MV-4-11 (cell line): Measurements from ENCODE around the gene NCOA4.
"Not testable (repeated sequence)": the region's sequence is repeated elsewhere in the genome, so short reads cannot be mapped to it uniquely, and the experiment has no call there.

ENCODE experiments used
- DNase-seq: peaks from one replicate; lab custom pipeline; 2025; lab: John Stamatoyannopoulos, UW

Gene NCOA4

DNA sequence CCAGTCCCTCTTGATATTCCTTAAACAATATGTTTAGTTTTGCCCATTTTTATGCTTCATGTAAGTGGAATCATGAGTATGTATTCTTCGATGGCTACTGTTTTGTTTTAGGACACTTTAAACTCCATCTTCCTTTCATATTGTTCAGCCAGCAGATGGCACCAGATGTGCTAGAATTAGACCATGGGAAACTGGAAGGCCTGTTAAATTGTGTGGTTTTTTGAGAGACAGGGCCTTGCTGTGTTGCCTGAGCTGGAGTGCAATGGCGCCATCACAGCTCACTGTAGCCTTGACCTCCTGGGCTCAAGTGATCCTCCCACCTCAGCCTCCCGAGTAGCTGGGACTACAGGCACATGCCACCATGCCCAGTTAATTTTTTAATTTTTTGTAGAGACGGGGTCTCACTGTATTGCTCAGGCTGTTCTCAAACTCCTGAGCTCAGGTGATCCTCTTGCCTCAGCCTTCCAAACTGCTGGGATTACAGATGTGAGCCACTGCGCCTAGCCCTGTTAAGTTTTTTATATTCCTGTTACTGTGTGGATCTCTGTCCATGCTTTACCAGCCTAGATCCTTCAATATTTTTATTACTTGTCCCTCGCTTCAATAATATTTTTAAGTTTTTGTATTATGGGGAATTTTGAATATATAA lies 46.8 kb downstream of the NCOA4 start:
- peak; percentile 75 for DNase-seq

DNA sequence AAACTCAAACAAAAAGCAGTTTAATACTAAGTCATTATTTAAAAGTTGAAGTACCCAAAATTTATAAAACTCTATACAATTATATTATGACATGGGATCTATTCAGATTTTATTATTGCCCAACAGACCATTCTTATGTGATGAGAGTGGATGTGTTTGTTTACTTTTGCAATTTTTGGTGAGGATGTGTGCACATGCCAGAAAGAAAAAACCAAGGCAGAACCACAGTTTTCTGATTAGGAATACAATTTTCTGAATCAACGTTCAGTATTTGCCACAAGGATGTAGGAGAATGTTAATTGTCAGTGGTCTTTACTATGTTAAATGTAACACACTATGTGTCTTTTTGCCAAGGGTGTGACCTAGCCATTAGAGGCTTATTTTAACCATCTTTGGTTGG lies 49.1 kb downstream of the NCOA4 start:
- DNase-seq: not testable (repeated sequence)

DNA sequence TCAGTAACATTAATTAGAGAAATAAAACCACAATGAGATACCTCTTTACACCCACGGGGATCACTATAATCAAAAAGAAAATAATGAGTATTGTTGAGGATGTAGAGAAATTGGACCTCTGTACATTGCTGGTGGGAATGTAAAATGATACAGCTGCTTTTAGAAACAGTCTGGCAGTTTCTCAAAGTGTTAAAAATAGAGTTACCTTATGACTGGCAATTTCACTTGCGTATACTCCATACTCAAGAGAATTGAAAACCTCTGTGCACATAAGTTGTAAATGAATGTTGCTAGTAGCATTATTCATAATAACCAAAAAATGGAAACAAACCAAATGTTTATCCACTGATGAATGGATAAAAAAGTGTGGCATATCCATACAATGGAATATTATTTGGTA lies 51.9 kb downstream of the NCOA4 start:
- not testable (repeated sequence) for DNase-seq

DNA sequence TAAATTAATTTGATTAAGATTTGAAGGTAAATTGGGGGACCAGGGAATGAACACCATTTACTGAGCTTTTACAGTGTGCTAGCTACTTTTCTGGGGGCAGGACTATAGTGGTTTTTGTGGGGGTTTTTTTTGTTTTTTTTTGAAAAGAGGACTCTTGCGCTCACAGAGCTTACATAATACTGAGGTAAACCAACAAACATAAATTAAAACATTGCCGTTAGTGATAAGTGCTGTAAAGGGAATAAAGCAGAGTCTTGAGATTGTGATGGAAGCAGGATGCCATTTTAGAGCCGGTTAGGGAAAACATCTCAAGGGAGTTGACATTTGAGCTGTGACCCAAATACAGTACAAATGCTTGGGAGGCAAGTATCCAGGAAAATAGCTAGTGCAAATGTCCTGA lies 56.4 kb downstream of the NCOA4 start:
- DNase-seq: peak; percentile 51

DNA sequence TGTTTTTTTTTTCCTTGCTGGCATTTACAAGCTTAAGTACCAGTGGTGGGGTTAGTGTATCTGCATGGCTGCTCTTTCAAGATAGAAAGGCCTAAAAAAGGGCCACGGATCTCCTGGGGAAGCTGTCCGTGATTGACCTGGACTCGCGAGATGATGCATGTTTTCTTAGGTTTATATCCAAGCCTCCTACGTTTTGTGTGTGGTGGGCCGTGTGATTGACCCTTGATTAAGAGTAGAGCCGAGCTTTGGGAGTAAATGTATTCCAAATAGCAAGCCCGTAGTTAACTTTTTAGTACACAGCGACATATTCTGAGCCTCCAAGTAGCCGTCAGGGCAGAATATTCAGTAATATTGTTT lies 57.6 kb downstream of the NCOA4 start:
- DNase-seq: not testable (repeated sequence)

DNA sequence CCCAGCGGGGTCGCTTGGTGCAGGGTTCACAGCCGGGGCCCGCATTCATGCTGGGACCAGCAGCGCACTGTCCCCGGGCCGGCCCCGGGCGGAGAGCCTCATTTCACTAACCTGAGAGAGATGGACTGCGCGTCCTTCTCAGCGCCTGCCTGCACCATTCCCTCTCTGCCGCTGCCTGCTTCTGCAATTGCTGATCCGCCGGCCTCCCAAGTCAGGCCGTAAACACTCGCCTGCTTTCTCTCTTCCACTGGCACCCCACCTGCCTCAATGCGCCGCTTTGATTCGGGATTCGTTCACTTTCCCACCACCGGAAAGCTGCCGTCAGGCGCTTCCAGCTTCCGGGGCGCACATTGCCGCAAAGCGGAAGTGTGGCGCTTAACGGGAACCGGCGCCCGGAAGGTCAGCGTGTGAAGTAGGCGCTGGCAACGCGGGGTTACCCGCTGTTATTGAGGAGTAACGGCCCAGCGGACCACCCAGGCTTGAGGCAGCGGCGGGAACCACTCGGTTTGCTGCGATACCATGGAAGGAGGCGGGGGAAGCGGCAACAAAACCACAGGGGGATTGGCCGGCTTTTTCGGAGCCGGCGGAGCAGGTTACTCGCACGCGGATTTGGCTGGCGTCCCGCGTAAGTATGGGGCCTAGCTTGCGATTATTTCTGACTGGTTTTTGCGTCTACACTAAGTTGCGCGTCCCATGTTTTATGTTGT lies 58.2 kb downstream of the NCOA4 start, which contains the start of gene TIMM23:
Gene TIMM23 (plus strand): TSS at position 384 of the 707 bp plus-strand sequence. CDS start 136 bp downstream, at position 520.
- peak; percentile 75 for DNase-seq

DNA sequence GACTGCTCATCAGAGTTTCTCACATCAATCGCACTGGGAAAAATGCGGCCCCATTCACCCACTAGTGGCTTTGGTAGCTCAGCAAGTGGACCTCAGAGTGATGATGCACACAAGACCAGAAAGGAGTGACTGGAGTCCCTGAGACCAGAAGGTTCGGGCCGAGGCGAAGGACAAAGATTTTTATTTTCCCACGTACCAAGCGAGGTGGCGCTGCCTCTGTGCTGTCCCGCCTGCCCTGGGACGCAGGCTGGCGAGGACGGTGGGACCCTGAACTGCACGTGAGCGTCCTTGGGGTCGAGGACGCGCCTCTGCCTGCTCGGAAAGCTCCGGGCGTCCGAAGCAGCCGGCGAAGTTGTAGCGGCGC lies 58.7 kb downstream of the NCOA4 start:
- not testable (repeated sequence) for DNase-seq

DNA sequence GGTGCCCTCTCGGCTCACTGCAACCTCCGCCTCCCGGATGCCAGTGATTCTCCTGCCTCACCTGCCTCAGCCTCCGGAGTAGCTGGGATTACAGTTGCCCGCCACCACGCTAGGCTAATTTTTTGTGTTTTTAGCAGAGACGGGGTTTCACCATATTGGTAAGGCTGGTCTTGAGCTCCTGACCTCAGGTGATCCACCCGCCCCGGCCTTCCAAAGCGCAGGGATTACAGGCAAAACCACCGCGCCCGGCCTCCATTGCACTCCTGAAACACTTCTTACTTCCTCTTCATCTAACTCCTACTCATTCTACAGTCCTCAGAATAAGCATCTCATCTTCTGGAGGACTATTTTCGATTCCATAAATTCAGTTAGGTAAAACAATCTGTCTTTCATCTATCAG lies 59.4 kb downstream of the NCOA4 start:
- DNase-seq: not testable (repeated sequence)

DNA sequence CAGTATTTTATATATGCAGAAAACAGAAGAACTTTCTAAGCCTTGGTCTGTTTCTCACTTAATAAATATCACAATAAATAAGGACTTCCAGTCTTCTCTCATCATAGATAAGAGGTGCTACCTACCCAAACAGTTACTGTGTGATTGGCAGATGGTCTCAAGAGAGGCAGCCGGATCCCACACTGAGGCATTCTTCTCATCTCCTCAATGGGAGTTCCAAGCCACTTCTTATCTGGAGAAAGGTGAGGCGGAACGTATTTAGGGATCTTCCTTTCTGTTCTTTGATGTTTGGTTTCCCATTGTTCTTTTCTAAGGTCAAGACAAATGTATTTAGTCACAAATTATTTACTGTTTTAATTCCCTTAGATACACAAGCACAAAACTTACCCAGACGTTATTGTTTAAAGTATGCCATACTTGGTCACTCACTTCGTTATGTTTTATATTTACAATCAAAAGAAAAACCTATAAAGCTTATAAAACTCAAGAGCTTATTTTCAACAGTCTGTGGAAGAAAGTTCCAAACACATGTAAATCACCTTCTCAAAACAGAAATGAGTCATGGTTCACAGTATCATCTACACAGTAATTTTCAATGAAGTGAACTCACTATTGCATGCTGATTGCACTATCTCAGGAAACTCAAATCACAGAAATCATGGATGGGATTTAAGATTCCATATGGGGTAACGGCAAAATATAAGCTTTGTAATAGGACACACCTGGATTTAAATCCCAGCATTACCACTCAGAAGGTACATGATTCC lies 67.6 kb downstream of the NCOA4 start:
- not testable (repeated sequence) for DNase-seq

DNA sequence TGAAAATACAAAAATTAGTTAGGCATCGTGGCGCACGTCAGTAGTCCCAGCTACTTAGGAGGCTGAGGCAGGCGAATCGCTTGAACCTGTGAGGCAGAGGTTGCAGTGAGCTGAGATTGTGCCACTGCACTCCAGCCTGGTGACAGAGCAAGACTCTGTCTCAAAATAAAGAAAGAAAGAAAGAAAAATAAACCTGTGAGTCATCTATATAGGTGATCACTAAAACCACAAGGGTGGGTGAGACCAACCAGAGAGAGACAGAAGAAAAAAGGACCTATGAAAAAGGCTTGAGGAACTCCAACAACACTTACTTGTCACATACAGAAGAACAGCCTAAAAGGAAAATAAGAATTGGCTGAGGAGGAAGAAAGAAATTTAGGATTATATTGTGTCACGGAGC lies 72.5 kb downstream of the NCOA4 start:
- not testable (repeated sequence) for DNase-seq

DNA sequence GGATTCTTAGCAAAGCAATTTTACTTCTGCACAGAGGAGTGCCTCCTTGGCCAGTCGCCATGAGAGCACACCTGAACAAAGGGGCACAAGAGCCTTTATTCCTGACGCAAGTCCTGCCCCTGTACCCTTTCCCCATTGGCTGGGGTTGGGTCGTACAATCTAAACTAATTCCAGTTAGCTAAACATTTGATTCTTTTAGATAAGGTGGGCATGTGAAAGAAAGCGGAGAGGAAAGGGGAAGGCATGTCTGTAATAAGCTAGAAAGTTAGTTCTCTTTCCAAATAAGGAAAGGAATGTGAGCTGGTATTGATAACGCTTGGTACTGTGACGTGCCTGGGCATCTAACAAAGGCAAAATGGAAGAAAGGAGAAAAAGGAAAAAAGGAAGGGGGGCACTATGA lies 73.8 kb downstream of the NCOA4 start:
- DNase-seq: not testable (repeated sequence)
